Stomach (tissue), 4 donors: Measurements from ENCODE around the gene MAP6D1.

Source experiments
- EP300 ChIP-seq: sonication (generic); formaldehyde crosslinking; IDR thresholded peaks from one replicate; pipeline ENCODE4 v1.6.1; 2017; ENCODE audit warnings: antibody characterized with exemption
- POLR2A ChIP-seq, 4 donors: fragments of 450-650 bp; IDR thresholded peaks; one replicate each; pipeline ENCODE4 v1.6.1; 2016; ENCODE audit warnings: antibody characterized with exemption in 4 of 4, control low read depth in 2 of 4, mild to moderate bottlenecking in 1 of 4, moderate library complexity in 1 of 4
- POLR2AphosphoS5 ChIP-seq, 3 donors: sonication (generic); formaldehyde crosslinking; IDR thresholded peaks; one replicate each; pipeline ENCODE4 v1.6.1; 2016; ENCODE audit warnings: antibody characterized with exemption in 3 of 3
- TF ChIP-seq, protein P1 (sequence below), 7 experiments: fragments of 450-650 bp in 4 of 7; fragments of 200-600 bp in 3 of 7; sonication (generic) in 3 of 7; IDR thresholded peaks; one replicate each; pipeline ENCODE4 v1.5.1; 2016 to 2019; ENCODE audit warnings: antibody characterized with exemption in 7 of 7, control low read depth in 2 of 7, mild to moderate bottlenecking in 1 of 7

DNA sequence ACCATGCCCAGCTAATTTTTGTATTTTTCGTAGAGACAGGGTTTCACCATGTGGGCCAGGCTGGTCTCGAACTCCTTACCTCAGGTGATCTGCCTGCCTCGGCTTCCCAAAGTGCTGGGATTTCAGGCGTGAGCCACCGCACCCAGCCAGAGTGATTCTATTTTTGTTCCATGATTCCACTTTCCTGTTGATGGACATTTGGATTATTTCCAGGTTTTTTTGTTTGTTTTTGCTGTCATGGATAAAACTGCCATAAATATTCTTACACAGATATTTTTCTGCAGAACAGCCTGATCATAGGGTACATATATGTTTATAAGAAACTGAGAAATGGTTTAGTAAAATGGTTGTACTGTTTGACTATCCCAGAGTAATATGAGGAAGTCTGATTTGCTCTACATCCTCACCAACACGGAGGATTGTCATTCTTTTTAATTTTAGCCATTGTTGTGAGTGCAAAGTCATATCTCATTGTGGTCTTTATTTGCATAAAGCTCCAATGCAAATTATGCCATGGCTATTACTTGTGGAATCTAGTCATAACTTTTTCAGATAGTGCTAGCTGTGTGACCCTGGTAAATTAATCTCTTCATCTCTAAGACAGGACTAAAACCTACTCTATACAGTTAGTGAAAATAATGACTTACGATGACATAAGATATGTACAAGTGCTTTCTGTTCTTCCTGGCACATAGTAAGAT lies 42.7 kb downstream of the MAP6D1 start:
- TF ChIP-seq POLR2A (IDR thresholded peaks at IDR 0.05) (no peak), POLR2AphosphoS5 (IDR thresholded peaks at IDR 0.05) (no peak), EP300 (no peak)
- TF ChIP-seq, protein P1, sequence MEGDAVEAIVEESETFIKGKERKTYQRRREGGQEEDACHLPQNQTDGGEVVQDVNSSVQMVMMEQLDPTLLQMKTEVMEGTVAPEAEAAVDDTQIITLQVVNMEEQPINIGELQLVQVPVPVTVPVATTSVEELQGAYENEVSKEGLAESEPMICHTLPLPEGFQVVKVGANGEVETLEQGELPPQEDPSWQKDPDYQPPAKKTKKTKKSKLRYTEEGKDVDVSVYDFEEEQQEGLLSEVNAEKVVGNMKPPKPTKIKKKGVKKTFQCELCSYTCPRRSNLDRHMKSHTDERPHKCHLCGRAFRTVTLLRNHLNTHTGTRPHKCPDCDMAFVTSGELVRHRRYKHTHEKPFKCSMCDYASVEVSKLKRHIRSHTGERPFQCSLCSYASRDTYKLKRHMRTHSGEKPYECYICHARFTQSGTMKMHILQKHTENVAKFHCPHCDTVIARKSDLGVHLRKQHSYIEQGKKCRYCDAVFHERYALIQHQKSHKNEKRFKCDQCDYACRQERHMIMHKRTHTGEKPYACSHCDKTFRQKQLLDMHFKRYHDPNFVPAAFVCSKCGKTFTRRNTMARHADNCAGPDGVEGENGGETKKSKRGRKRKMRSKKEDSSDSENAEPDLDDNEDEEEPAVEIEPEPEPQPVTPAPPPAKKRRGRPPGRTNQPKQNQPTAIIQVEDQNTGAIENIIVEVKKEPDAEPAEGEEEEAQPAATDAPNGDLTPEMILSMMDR (IDR thresholded peaks at IDR 0.05), result no peak
